HG02840 (cell line): ENCODE data around the gene EIF4G2.

Experiments used
- ATAC-seq: cut with Tn5 transposase; IDR thresholded peaks from one replicate; pipeline ENCODE4 v1.9.1; 2021; ENCODE audit warnings: mild to moderate bottlenecking, moderate library complexity, moderate number of reproducible peaks; ENCODE audit not compliant: unreplicated experiment, low FRiP score

Gene EIF4G2

DNA sequence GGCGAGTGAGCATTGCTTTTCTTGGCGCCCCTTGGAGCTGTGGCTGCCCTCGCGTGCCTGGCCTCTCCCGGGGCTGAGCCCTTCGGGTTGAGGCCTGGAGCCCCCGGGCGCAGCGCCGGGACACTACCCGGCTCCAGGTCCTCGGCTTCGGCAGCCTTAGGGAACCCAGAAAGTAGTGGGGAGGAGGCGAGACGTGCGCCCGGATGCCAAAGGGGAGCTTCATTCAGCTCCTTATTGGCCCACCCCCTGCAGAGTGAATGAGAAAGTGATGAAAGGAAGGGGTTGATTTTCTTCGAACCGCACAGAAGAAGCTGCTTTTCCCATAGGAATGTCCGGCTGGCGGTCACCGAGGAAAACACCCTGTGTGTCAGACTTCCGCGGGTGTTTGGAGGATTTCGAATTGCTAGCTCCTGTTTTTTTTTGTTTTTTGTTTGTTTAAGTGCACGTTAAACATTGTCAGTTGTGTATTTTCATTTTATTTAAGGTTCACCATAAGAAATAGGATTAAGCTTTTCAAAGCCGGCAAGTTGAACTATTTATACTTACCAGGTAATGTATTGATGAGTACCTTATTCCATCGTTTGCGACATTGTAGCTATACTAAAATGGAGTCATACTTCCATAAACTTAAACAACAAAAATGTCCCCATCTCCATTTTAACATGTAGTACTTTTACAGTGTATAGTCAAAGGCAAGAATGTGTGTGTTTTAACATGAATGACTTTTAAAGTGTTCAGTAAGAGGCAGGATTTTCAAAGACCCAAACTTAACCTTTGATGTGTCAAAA lies 841 bp upstream of the EIF4G2 start:
- peak; percentile 19 for ATAC-seq

DNA sequence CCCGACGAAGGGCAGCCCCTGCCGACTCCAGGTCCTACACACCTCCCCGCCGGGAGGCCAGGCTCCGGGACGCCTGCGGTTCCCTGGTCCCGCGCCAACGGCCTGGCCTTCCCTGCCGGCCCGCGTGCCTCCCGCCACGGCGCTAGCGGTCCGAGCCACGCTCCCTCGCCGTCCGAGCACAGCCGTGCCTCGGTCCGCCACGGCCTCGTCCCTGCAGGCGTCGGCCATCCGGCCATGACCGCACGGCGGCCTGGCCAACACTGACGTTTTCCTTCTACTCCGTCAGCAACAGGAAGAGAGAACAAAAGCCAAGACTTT lies 532 bp downstream of the EIF4G2 start:
- no peak for ATAC-seq

DNA sequence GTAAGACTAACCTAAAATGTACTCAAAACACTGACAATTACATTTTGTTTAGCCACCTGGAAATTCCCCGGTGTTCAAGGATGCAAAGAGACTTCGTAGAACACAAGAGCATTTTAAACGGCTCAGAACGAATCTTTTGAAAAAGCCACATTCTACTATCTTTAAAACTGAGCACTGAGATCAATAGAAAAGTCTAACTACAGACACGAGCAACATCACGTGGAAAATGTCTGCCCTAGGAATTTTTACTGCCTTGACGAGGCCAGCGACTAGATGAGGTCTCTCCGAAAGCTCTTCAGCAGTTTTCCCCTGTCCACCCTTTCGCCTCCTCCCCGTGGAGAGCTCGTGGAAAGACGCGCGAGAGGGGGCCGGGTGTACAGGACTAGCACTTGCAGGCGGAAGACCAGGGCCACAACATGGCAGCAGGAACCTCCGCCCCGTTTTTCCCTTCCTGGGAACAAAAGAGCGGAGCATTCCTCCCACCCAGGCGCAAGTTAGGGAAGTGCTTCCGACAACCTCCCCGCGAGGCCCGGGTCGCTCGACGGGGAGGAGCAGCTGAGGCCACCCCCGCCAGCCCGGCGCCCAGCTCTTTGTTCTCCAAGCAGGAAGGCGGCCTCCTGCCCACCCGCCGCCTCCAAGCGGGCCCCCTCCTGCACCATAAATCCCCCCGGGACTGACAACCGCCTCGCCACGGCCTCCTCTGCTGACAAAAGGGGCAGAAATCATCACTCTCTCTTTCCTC lies 1.1 kb downstream of the EIF4G2 start:
- ATAC-seq, result peak; percentile 1

DNA sequence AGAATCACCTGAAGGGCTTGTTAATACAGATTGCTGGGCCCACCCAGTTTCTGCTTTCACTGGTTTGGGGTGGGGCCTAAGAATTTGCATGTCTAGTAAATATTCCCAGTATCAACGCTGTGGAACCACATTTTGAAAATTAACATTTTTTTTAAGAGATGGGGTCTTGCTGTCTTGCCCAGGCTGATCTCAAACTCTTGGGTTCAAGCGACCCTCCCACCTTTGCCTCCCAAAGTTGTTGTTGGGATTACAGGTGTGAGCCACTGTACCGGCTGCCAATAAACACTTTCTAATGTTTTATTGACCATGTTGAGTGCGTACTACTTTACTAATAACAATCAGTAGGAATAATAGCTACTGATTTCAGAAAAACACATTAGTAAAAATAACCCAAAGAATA lies 2.5 kb downstream of the EIF4G2 start:
- ATAC-seq, result no peak

DNA sequence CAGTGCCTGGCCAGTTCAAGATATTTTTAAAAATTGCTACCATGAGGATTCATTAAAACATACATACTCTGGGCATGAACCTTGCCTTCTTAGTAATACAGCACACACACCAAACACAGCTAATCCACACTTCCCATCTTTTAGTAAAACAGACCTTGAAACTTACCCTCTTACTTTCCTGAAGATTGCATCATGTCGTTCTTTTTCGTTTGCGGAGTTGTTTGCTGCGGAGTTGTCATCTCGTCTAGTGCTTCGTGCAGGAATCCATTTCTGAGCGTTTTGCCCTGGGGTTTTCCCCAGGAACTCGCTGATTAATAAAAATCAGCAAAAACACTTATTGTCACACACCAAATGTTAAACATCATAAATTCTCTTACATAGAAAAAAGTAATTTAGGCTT lies 3.0 kb downstream of the EIF4G2 start:
- no peak for ATAC-seq

DNA sequence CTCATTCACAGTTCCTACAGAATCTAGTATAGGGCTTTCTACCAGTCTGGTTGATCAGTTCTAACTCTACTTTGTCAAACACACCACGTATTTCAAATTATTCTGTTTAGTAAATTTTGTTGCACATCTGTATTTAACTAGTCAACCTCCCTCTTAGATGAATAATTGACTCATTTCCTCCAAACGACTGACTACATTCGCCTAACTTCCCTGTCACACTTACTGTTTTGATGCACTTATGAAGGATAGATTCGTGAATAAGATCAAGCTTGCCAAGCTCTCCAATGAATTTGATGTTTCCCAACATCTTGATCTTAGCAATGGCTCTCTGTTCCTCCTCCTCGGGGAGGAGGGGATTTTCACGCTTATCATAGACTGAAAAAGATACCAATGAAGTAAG lies 5.0 kb downstream of the EIF4G2 start:
- ATAC-seq, result no peak

DNA sequence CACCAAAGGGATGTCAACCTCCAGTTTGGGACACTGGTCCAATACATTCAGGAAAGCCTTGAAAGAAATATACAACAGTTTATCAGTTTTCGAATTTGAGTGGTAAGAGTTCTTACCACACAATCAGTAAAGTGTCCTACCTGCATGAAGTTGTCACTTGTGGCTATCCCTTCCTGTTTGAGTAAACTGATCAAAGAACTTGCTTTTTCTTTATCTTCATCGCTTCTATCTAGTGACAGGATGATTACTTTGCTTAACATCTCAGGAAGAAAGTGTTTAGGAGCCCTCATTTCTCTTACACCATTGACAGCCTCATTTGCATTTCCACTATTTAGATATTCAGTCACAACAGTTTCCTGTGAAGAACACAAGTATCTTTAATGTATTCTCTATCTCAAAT lies 8.4 kb downstream of the EIF4G2 start:
- no peak for ATAC-seq

DNA sequence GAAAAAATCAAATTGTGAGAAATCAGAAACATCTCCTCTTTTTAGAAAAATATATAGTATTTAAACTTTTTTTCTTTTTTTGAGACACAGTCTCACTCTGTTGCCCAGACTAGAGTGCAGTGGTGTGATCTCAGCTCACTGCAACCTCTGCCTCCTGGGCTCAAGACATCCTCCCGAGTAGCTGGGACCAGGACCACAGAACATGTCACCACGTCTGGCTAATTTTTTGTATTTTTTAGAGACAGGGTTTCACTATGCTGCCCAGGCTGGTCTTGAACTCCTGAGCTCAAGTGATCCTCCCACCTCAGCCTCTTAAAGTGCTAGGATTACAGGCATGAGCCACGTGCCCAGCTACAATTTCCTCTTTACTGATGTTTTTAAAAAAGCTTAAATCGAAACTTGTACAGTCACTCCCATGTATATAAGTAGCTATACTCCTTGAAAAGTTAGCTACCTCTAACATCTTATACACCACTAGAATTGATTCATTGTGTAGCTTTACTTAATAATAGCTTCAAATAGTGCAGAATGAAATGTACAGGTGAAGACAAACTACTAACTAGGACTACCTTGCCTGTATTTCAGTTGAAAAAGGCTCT lies 10.3 kb downstream of the EIF4G2 start:
- ATAC-seq, result no peak

DNA sequence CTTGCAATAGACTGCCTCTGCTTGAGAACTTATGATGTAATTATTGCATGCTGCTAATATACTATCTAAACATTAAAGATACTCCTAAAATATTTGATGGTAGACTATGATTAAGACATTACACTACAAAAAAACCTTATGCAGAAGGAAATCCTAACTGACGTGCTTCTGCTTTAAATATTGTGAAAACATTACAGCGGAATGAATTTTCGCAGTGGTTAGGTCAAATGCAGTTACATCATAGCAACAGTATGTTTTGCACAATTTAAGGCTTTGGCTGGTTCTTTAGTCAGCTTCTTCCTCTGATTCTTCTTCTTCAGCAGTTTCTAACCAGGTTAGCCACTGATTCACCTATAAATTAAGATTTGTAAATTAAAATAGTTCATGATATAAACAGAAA lies 11.2 kb downstream of the EIF4G2 start:
- ATAC-seq, result no peak

DNA sequence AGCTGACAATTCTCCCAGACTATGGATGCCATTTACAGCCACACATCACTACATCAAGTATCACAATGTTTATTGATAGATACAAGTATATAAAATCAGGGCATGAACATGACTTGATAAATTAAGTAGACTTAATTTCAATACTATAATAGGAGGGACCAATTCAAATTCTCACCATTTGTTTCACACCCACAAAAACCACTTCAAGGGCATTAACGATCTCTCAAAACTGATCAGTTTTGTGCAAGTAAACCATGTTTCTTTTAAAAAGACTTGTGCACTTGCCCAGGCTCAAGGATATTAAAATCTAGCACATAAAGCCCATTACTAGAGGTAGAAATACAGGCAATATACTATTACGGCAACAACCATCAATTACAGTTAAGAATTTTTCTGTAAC lies 11.7 kb downstream of the EIF4G2 start:
- ATAC-seq, result no peak

DNA sequence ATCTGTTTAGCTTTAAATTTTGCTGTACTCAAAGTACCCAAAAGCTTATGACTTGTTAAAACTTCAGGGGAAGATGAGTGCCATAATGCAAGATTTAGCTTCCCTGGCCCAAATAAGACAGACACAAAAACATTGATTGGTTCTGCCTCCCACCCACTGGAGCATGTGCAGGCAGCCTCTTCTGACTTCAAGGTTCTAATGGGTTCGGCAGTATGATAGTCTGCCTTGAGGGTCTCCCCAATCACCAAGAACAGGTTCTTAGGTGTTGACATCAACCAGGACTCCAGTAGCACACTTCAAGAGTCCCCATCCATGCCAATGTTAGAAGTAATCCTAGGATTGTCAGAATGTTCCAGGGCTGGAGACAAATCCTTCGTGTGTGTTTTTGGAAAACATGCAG lies 12.5 kb downstream of the EIF4G2 start:
- no peak for ATAC-seq

DNA sequence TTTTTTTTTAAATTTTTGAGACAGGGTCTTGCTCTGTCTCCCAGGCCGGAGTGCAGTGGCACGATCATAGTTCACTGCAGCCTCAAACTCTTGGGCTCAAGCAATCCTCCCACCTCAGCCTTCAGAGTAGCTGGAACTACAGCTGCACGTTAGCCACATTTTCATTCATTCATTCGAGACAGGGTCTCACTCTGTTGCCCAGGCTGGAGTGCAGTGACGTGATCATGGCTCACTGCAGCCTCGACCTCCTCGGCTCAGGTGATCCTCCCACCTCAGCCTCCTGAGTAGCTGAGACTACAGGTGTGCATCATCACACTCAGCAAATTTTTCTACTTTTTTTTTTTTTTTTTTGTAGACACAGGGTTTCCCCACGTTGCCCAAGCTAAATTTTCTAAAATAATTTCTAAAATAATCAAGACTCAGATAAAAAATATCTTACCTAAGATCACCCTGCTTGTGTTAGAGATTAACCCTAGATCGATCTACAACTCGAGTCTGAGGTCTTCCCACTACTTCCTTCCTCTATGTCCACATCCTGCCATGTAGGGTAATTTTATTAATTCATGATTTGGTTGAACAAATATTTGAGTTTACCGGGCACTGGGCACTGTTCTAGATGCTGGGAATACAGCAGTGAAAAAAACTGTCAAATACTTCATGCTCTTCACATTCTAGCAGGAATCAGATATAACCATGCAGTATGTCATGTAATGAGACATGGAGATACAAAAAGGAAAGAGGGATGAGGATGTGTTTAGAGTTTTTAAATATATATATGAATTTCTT lies 15.1 kb downstream of the EIF4G2 start:
- ATAC-seq, result no peak

DNA sequence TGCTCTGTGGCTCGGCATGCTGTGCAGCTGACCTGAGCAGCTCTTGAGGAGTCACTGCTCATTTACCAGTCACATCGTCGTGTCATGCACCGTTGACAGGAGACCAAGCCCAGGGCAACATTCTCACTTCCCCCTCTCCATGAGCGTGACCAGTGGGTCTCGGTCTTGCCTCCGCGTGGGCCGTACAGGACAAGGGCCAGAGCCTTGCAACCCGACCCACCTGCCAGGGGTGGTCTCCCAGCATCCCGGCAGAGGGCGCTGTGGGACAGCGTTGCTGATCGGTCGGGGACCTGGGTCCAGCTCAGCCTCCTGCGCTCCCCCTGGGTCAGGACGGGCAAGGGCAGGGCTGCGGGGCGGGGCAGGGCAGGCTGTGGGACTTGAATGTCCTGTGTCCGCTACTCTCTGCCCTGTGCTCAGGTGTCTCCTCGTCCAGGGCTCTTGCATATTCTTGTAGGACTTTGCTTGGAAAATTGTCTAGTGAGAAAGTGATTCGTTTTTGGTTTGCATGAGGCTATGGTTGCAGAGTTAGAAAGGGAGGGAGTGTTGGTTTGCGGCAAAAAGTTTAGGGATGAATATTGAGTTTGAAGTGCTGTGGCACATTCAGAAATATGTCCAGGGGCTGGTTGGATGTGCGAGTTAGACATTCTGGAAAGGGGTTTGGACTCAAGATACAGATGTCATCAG lies 16.2 kb downstream of the EIF4G2 start:
- ATAC-seq, result peak; percentile 76

DNA sequence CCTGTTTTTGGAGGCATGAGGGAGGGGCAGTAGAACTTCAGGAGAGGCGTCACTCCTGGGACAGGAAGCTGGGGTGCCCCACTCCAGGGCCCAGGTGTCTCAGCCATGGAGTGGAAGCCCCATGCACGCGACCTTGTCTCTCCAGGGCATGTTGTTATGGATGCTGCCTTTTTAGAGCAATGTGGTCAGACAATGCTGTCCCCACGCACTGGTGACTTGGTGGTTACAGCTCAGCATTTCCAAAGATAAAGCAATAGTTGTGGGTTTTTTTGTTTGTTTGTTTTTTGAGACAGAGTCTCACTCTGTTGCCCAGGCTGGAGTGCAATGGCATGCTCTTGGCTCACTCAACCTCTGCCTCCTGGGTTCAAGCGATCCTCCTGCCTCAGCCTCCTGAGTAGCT lies 22.3 kb downstream of the EIF4G2 start:
- no peak for ATAC-seq

DNA sequence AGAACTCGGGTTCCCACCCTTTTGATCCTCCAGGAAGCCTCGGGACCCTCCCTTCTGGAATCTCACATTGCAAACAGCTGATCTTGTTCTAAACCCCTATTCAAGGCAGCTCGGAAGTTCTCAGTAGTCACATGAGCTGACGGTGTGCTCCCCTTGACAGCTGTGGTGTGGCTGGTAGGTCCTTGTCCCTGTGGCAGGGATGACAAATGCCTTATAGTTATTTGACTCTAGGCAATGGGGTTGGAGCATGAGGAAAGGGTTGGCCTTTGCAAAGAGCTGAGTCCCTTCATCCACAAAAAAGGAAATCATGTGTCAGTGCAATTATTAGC lies 23.6 kb downstream of the EIF4G2 start:
- no peak for ATAC-seq

DNA sequence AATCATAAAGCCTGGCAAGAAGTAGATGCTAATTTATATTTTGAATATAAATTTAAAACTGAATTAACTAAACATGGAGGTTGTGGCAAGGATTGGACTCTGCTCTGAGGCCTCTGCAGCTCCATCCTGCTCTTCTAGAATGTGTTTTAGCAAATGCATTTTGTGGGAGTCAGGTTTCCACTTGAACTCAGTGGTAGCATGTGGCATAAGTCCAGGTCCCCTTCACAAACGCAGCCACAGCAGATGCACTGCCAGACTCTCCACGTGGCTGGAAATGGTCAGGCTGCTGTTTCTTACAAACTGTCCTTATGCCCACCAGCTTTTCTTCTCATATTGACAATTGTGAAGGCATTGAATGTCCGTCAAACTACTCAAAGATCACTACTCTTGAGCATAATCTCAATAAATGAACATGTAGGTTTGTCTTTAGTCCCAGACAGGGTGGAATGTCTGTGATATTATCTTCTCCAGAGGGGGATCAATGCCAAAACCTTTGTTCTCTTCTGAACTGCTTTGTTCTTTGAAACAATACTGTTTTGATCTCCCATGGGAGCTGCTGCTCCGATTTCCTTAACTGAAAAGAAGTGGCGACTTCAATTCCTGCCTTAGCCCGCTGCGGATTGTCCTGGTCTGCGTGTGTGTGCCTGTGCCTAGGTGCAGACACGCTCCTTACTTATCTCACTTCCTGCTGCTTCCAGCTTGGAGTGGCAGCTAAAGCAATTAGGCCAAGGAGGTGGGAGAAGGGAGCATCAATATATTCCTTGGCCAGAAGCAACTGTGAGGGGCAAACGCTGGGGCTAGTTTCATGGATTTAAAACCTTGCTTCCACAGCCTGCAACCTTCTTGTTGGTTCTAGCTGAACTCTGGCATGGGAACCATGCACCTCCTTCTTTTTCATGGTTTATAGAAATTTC lies 24.2 kb downstream of the EIF4G2 start:
- ATAC-seq, result no peak

DNA sequence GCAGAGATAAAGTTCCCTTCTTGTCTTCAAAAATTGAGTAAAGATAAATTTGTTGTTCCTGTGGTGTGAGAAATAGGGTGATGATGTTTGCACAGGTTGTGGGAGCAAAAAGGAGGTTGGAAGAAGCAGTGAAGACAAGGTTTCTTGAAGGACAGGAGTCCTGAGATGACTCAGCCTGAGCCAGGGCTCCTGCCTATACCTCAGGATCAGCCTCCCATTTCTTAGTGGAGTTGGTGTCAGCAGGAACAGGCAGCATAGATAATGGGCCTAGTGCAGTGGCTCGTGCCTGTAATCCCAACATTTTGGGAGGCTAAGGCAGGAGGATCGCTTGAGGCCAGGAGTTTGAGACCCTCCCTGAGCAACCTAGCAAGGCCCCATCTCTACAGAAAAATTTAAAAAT lies 28.7 kb downstream of the EIF4G2 start:
- no peak for ATAC-seq

DNA sequence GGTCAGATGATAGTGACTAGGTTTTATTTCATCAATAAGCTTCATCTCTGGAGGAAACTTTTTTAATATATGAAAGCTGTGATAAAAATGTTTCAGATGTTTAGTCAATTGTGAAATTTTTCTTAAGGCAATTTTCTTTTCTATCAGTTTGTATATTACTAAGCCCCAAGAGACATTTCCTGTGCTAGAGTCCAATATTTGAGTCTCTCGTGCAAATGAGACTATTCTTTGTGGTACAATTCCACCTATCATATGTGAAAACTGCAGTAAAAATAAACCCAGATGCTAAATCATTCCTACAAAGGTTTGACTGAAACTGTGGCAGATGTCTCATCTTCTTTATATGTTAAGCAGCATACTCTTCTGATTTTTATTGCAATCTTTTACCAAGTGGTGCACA lies 29.6 kb downstream of the EIF4G2 start:
- ATAC-seq, result no peak

DNA sequence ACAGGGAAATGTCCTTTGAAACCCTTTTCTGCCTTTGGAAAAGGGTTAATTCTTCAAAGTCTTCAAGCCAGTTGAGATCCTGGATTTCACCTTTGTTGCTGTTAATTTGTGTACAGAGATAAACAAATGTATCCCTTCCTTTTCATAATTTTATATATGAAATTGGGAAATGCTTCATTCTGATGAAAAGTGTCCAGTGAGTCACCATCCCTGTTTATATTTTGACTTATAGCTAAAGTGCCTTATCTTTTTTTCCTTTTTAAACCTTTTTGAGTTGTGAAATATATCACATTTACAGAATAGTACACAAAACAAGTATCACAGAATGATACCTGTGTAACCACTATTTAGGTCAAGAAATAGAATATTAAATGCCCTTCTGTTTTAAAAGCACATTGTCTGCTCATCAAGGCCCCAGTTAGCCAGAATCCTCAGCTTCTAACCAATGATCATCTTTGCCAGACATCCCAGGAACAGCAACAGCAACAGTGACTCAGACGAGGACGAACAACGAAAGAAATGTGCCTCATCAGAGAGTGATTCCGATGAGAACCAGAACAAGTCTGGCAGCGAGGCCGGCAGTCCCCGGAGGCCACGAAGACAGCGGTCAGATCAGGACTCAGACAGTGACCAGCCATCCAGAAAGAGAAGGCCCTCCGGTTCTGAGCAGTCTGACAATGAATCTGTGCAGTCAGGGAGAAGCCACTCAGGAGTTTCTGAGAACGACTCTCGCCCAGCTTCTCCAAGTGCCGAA lies 30.3 kb downstream of the EIF4G2 start:
- ATAC-seq, result no peak
